ENCODE data around the gene ZBTB26.
"Not testable (repeated sequence)": the region's sequence is repeated elsewhere in the genome, so short reads cannot be mapped to it uniquely, and the experiment has no call there.

The ZBTB26 gene

DNA sequence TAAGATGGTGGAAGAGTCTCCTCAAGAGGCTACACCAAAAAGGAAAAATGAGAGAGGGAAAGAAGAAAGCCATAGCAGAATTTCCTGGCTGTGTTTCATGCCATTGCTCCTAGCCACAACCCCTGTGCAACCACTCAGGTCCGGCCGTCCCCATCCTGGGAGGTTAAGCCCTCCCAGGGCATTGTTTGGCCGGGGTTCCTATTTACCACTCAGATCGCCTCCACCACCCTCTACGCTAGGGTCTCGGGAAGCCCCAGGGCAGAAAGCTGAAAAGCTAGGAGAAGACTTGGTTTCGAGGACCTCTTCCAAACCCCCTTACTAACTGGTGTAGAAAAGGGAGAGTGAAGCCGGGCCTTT is 26.9 kb downstream of the ZBTB26 start:
- peak overlapping the region; percentile 90 for H3K27ac ChIP-seq
- no peak for TF ChIP-seq CTCF (conservative IDR thresholded peaks at IDR 0.05)
- no peak for TF ChIP-seq ZFX (IDR thresholded peaks at IDR 0.05)

GRCh38 chr9:122900791-122901190 is 30.5 kb downstream of the ZBTB26 start:
- H3K27ac ChIP-seq, result no peak overlapping the region
- TF ChIP-seq ZFX (IDR thresholded peaks at IDR 0.05) (no peak), CTCF (conservative IDR thresholded peaks at IDR 0.05) (no peak)

GRCh38 chr9:122897969-122898368 is 33.3 kb downstream of the ZBTB26 start:
- no peak overlapping the region for H3K27ac ChIP-seq
- no peak for TF ChIP-seq ZFX (IDR thresholded peaks at IDR 0.05)
- no peak for TF ChIP-seq CTCF (conservative IDR thresholded peaks at IDR 0.05)

GRCh38 chr9:122888480-122888879 is 42.8 kb downstream of the ZBTB26 start:
- H3K27ac ChIP-seq, result no peak overlapping the region
- TF ChIP-seq ZFX (IDR thresholded peaks at IDR 0.05), result no peak
- TF ChIP-seq CTCF (conservative IDR thresholded peaks at IDR 0.05), result no peak

- no peak overlapping the region for H3K27ac ChIP-seq
- TF ChIP-seq ZFX (IDR thresholded peaks at IDR 0.05) (no peak), CTCF (conservative IDR thresholded peaks at IDR 0.05) (no peak)
Observed at GRCh38 chr9:122883125-122883524, 48.2 kb downstream of the ZBTB26 start.

DNA sequence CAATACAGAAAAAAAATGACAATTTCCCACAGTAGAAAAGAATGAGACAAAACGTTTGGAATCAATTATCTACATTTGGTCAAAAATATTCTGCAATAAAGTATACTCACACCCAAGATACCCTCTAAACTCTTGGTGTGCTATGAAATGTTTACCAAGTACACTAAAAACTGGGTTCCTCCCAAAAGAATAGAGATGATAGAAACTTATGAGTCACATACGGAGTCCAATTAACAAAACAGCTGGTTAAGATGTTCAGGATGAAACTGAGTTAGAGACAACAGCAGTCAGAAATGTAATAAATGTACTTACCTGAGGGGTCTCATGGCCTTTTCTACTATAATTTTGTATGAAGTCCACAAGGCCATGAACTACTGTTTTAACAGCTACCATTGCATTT is 51.9 kb downstream of the ZBTB26 start:
- TF ChIP-seq ZFX (IDR thresholded peaks at IDR 0.05), result no peak
- TF ChIP-seq CTCF (conservative IDR thresholded peaks at IDR 0.05), result no peak
- no peak overlapping the region for H3K27ac ChIP-seq

DNA sequence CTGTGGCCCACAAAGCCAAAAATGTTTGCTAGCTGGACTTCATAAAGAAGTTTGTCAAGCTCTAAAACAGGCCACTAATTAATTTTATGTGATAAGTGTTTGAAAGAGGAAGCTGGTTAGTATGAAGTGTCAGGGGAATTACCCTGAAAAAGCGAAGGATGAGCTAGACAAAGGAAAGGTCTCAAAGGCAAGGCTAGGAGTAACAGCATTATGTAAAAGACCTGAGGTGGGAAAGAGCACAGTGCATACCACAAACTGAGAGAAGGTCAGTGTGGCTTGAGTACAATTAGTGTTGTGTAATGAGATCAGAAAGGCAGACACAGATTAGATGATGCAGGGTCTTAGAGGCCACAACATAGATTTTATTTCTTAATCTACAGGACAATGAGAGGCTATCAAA is 55.8 kb downstream of the ZBTB26 start:
- H3K27ac ChIP-seq, result no peak overlapping the region
- TF ChIP-seq ZFX (IDR thresholded peaks at IDR 0.05), result no peak
- TF ChIP-seq CTCF (conservative IDR thresholded peaks at IDR 0.05), result no peak

GRCh38 chr9:122867276-122867675 is 64.0 kb downstream of the ZBTB26 start:
- not testable (repeated sequence) for H3K27ac ChIP-seq

Measured in C4-2B (cell line).